Osteocyte (in vitro differentiated cells): Measurements from ENCODE around the gene SIDT2. TPM values are rescaled to one million over a fixed set of nuclear protein-coding genes. Genes with fewer than 3 reads are reported as not detected.

ENCODE experiments used
- DNase-seq: peaks from one replicate; pipeline ENCODE4 v3.0.0; 2021; ENCODE audit warnings: mixed read lengths; ENCODE audit not compliant: unreplicated experiment; ENCODE audit errors: extremely low spot score
- H3K27ac Mint-ChIP-seq: one replicate; pipeline ENCODE4 v1.8.0; 2021; ENCODE audit warnings: mild to moderate bottlenecking, mixed read lengths; ENCODE audit not compliant: unreplicated experiment
- H3K27me3 Mint-ChIP-seq: one replicate; pipeline ENCODE4 v1.8.0; 2021; ENCODE audit warnings: mixed read lengths; ENCODE audit not compliant: unreplicated experiment
- H3K36me3 Mint-ChIP-seq: one replicate; pipeline ENCODE4 v1.8.0; 2021; ENCODE audit warnings: mixed read lengths; ENCODE audit not compliant: unreplicated experiment
- H3K4me1 Mint-ChIP-seq: one replicate; pipeline ENCODE4 v1.8.0; 2021; ENCODE audit warnings: mixed read lengths; ENCODE audit not compliant: unreplicated experiment
- H3K4me3 Mint-ChIP-seq: one replicate; pipeline ENCODE4 v1.8.0; 2021; ENCODE audit warnings: mild to moderate bottlenecking, moderate library complexity, mixed read lengths; ENCODE audit not compliant: unreplicated experiment
- H3K9me3 Mint-ChIP-seq: one replicate; pipeline ENCODE4 v1.8.0; 2021; ENCODE audit warnings: mixed read lengths; ENCODE audit not compliant: unreplicated experiment
- CTCF ChIP-seq: fragments of 200-600 bp; sonication (generic); IDR thresholded peaks from 2 replicates; pipeline ENCODE4 v1.5.0; 2021; ENCODE audit warnings: antibody characterized with exemption, mild to moderate bottlenecking, moderate library complexity
- total RNA-seq: library from RNA; stranded (reverse); gene quantifications from 2 replicates; pipeline ENCODE4 v1.2.1, GENCODE V29; 2021

Gene SIDT2
- total RNA-seq, 1 donor from 2014 or later = 67.3 TPM

GRCh38 chr11:117152066-117152465 lies 26.5 kb upstream of the SIDT2 start:
- no peaks in the 10 kb centered on the region for H3K9me3 Mint-ChIP-seq
- H3K27ac Mint-ChIP-seq = no peak overlapping the region
- peaks cover 21% of the 10 kb centered on the region for H3K4me1 Mint-ChIP-seq
- DNase-seq = no peak
- peaks cover 15% of the 10 kb centered on the region for H3K36me3 Mint-ChIP-seq
- no peak overlapping the region for H3K4me3 Mint-ChIP-seq
- no peak for TF ChIP-seq CTCF
- no peaks in the 10 kb centered on the region for H3K27me3 Mint-ChIP-seq

- Mint-ChIP-seq H3K9me3 (no peaks in the 10 kb centered on the region), H3K36me3 (peaks cover 12% of the 10 kb centered on the region), H3K4me3 (no peak overlapping the region), H3K27me3 (no peaks in the 10 kb centered on the region), H3K27ac (no peak overlapping the region), H3K4me1 (peaks cover 12% of the 10 kb centered on the region)
- no peak for DNase-seq
- TF ChIP-seq CTCF = no peak
These were observed 24.1 kb upstream of the SIDT2 start for GRCh38 chr11:117154468-117154867.

GRCh38 chr11:117157507-117157906 lies 21.0 kb upstream of the SIDT2 start:
- Mint-ChIP-seq H3K36me3 (peaks cover 19% of the 10 kb centered on the region), H3K4me1 (no peaks in the 10 kb centered on the region), H3K4me3 (no peak overlapping the region), H3K27ac (peak overlapping the region; percentile 41), H3K27me3 (no peaks in the 10 kb centered on the region), H3K9me3 (no peaks in the 10 kb centered on the region)
- no peak for TF ChIP-seq CTCF
- no peak for DNase-seq

- peaks cover 31% of the 10 kb centered on the region for H3K36me3 Mint-ChIP-seq
- H3K4me3 Mint-ChIP-seq = no peak overlapping the region
- H3K4me1 Mint-ChIP-seq = no peaks in the 10 kb centered on the region
- no peaks in the 10 kb centered on the region for H3K9me3 Mint-ChIP-seq
- no peak for TF ChIP-seq CTCF
- DNase-seq = no peak
- no peaks in the 10 kb centered on the region for H3K27me3 Mint-ChIP-seq
- peak overlapping the region; percentile 3 for H3K27ac Mint-ChIP-seq
These were observed 18.7 kb upstream of the SIDT2 start for GRCh38 chr11:117159892-117160291.

GRCh38 chr11:117160826-117161225 lies 17.7 kb upstream of the SIDT2 start:
- H3K9me3 Mint-ChIP-seq = no peaks in the 10 kb centered on the region
- H3K4me1 Mint-ChIP-seq = no peaks in the 10 kb centered on the region
- no peak overlapping the region for H3K27ac Mint-ChIP-seq
- H3K36me3 Mint-ChIP-seq = peaks cover 36% of the 10 kb centered on the region
- no peak for TF ChIP-seq CTCF
- no peak for DNase-seq
- H3K27me3 Mint-ChIP-seq = no peaks in the 10 kb centered on the region
- H3K4me3 Mint-ChIP-seq = no peak overlapping the region
